ENCODE data around the gene QPCTL. TPM values are rescaled to one million over a fixed set of nuclear protein-coding genes. Genes with fewer than 3 reads are reported as not detected.

The QPCTL gene
- total and polyA plus RNA-seq, 12 donors, result 2.8 to 17.2 (median 10.7) TPM

DNA sequence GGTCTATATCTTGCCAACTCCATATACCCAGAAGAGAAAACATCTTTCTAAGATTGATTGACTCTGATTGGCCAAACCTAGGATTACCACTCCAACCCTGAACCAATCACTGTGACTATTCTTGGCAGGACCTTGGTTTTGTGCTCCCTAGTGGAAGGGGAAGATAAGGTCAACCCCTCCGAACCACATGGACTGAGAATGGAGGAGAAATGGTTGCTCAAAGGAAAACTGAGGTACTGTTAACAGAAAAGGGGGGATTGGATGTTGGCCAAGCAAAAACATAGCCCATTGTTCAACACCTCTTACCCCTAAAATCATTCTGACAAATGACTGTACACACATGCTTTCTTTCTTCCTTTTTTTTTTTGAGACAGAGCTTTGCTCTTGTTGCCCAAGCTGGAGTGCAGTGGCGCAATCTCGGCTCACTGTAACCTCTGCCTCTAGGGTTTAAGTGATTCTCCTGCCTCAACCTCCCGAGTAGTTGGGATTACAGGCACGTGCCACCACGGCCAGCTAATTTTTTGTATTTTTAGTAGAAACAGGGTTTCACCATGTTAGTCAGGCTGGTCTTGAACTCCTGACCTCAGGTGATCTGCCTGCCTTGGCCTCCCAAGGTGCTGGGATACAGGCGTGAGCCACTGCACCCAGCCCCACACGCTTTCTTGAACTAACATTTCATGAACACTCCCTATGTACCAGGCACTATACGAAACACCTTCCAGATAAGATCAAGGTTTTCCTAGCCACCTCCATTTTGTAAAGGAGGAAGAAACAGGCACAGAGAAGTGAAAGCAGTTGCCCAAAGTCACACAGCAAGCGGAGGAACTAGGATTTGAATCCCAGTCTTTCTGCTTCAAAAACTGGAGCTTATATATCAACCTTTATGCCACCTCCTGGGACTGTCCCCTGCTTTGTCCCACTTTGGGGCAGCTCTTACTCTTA, 47.3 kb downstream of the QPCTL start:
- DNase-seq, result no peak
- Histone ChIP-seq H3K27me3 (no peaks in the 10 kb centered on the region), H3K4me3 (no peak overlapping the region), H3K27ac (no peak overlapping the region), H3K36me3 (replicated peaks in 1 of 2) (no peaks in the 10 kb centered on the region), H3K4me1 (replicated peaks in 1 of 2) (no peaks in the 10 kb centered on the region), H3K9me3 (replicated peaks in 1 of 3) (no peaks in the 10 kb centered on the region)
- TF ChIP-seq POLR2A (IDR thresholded peaks at IDR 0.05), result no peak
- TF ChIP-seq CTCF (IDR thresholded peaks at IDR 0.05), result no peak
- intact Hi-C loops (cut with DNase I), result no loop called here
- WGBS, 4 donors, result 72 to 81% (median 75%) methylated on average over 10 of the region's 10 CpGs

DNA sequence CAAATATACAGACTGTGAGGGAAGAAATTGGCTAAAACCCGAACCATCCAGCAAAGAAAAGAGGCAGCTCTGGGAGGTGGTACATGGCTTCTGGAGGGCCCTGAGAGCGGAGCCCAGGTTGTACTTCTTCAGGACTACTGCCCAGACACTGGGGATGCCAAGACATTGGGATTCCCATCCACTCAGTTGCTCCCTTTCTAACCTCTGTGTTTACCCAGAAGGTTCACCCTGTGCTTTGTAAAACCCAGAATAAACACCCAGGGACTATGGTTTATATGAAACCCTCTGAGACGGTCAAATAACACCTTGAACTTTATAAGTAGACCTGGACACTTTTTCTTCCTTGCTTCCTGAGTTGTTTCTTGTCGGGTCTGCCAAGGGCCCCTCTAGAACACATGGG, 50.5 kb downstream of the QPCTL start:
- TF ChIP-seq POLR2A (IDR thresholded peaks at IDR 0.05) (no peak), CTCF (IDR thresholded peaks at IDR 0.05) (no peak)
- no peaks in the 10 kb centered on the region for H3K36me3 ChIP-seq (replicated peaks in 1 of 2)
- no peaks in the 10 kb centered on the region for H3K27me3 ChIP-seq
- intact Hi-C loops (cut with DNase I), result no loop called here
- H3K4me1 ChIP-seq (replicated peaks in 1 of 2), result no peaks in the 10 kb centered on the region
- DNase-seq, result no peak
- no peaks in the 10 kb centered on the region for H3K9me3 ChIP-seq (replicated peaks in 1 of 3)
- WGBS, 4 donors, result 70 to 77% (median 75%) methylated on average over 4 of the region's 4 CpGs
- H3K27ac ChIP-seq, result no peak overlapping the region
- no peak overlapping the region for H3K4me3 ChIP-seq

- no peak for DNase-seq
- Histone ChIP-seq H3K4me1 (replicated peaks in 1 of 2) (no peaks in the 10 kb centered on the region), H3K27me3 (no peaks in the 10 kb centered on the region), H3K27ac (no peak overlapping the region), H3K9me3 (replicated peaks in 1 of 3) (no peaks in the 10 kb centered on the region), H3K4me3 (no peak overlapping the region), H3K36me3 (replicated peaks in 1 of 2) (no peaks in the 10 kb centered on the region)
- WGBS, 4 donors, result 90% methylated on average over 6 of the region's 6 CpGs
- intact Hi-C loops (cut with DNase I), result no loop called here
- TF ChIP-seq CTCF (IDR thresholded peaks at IDR 0.05) (no peak), POLR2A (IDR thresholded peaks at IDR 0.05) (no peak)
Measured at GRCh38 chr19:45745606-45746005, 53.1 kb downstream of the QPCTL start.

DNA sequence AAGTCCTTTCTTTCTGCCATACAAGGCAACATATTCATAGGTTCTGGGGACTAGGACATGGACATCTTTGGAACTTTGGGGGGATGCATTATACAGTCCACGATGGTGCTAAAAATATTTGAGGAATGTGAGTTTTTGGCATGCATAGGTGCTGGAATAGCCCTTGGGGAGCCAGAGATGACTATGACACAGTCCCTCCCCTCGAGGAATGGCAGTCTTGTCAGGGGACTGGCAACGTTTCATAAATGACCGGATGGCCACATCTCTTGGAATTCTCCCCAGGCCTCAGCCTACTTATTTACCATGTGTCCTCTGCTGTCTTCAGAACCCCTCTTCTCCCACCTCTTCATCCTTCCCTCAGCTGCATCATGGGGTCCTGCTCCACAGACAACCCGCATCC, 54.4 kb downstream of the QPCTL start:
- no peak for TF ChIP-seq CTCF (IDR thresholded peaks at IDR 0.05)
- no peak for TF ChIP-seq POLR2A (IDR thresholded peaks at IDR 0.05)
- no peaks in the 10 kb centered on the region for H3K4me1 ChIP-seq (replicated peaks in 1 of 2)
- H3K9me3 ChIP-seq (replicated peaks in 1 of 3), result no peaks in the 10 kb centered on the region
- WGBS, 4 donors, result 66 to 85% (median 74%) methylated on average over 5 of the region's 5 CpGs
- no peaks in the 10 kb centered on the region for H3K27me3 ChIP-seq
- intact Hi-C loops (cut with DNase I), result no loop called here
- no peak for DNase-seq
- H3K36me3 ChIP-seq (replicated peaks in 1 of 2), result no peaks in the 10 kb centered on the region
- H3K27ac ChIP-seq, result no peak overlapping the region
- H3K4me3 ChIP-seq, result no peak overlapping the region

Data from adrenal gland (tissue), 12 donors.